GM18870 (cell line): ENCODE data around the gene ECE1.
A peak's percentile ranks its signal among the peaks of the same experiment; 100 is the strongest.
"Not testable (repeated sequence)": the region's sequence is repeated elsewhere in the genome, so short reads cannot be mapped to it uniquely, and the experiment has no call there.

Experiments used
- ATAC-seq: cut with Tn5 transposase; IDR thresholded peaks from one replicate; pipeline ENCODE4 v1.9.1; 2021; ENCODE audit warnings: moderate library complexity; ENCODE audit not compliant: unreplicated experiment

Gene ECE1

GRCh38 chr1:21188235-21188634 is 102.0 kb downstream of the ECE1 start:
- ATAC-seq = no peak

DNA sequence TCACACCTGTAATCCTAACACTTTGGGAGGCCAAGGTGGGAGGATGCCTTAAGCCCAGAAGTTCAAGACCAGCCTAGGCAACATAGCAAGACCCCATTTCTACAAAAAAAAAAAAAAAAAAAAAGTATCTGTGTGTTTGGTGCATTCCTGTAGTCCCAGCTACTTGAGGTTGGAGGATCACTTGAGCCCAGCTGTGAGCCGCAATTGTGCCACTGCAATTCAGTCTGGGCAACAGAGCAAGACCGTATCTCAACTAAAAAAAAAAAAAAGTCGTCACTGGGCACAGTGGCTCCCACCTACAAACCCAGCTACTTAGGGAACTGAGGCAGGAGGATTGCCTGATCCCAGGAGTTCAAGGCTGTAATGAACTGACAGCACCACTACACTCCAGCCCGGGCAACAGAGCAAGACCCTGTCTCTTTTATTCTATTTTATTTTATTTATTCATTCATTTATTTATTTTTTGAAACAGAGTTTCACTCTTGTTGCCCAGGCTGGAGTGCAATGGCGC is 105.0 kb downstream of the ECE1 start:
- no peak for ATAC-seq

GRCh38 chr1:21184276-21184675 is 106.0 kb downstream of the ECE1 start:
- ATAC-seq = no peak

DNA sequence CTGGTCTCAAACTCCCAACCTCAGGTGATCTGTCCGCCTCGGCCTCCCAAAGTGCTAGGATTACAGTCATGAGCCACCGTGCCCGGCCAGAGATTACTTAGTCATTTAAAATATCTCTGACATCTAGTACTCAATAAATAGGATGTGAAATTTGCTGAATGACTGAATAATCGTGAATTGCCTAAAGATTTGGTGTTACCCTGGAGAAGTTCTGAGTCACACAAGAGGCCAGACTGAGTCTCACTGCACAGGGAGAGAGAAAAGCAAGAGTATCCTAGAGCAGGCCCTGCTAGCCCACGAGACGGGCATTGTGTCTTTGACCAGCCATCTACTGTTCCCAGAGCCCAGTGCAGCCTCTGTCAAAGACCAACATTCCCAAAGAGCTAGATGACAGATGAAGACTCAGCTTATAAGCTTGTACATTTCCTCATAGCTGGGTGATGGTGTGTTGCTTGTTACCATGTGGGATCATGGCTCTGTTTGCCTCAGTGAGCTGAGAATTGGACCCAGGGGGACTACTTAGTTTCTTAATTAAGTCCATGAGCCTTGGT is 108.0 kb downstream of the ECE1 start:
- ATAC-seq = no peak

DNA sequence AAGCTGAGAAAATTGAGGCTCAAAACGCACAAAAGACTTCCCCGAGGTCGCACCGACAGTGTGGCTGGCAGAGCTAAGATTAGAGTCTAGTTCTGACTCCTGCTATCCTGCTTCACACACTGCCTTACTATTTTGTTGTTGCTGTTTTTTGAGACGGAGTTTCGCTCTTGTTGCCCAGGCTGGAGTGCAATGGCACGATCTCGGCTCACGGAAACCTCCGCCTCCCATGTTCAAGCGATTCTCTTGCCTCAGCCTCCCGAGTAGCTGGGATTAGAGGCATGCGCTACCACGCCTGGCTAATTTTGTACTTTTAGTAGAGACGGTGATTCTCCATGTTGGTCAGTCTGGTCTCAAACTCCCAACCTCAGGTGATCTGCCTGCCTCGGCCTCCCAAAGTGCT is 112.0 kb downstream of the ECE1 start:
- ATAC-seq = not testable (repeated sequence)

DNA sequence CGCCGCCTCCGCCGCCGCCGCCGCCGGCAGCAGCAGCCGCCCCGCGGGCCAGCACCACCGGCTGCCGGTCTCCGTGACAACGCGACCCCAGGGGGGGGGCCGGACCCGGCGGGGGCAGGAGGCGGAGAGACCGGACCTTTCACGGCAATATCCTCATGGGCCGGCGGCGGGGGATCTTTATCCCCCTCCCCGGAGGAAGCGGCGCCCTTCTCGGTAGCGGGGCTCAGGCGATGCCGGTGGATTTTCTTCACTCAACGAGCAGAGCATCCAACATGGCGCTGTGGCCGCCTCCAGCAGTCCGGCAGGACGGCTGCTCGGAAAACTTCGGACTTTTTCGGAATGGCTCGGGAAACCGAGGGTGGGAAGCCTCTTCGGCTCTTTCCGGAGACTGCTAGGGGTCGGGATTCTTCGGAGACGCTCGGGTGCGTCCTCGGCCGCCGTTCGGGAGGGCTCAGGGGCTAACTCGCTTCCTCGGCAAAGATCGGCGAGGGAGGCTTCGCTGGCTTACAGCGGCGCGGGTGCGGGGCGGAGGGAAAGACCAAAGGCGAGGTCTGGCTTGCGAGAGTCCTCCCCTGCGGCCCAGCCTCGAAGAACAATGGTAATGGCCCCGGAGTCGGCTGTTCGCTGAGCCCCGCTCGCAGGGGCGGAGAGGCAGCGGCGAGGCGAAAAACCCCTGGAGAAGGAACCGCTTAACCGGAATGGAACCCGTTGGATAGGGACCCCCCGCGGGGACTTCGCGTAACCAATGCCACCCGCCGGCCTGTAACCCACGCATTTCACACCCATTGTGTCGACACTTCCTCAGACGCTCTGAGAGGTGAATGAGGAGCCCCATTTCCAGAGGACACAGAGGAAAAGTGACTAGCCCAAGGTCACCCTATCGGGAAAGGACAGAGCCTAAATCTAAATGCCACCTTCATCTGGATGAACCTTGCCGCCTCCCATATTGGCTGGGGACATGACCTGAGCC is 113.4 kb downstream of the ECE1 start, which contains the start of gene EIF4G3:
Gene EIF4G3, minus strand, starts transcription at position 312 of the 970 bp plus-strand sequence. CDS start 174,155 bp downstream, outside the sequence.
- ATAC-seq = peak; percentile 94

DNA sequence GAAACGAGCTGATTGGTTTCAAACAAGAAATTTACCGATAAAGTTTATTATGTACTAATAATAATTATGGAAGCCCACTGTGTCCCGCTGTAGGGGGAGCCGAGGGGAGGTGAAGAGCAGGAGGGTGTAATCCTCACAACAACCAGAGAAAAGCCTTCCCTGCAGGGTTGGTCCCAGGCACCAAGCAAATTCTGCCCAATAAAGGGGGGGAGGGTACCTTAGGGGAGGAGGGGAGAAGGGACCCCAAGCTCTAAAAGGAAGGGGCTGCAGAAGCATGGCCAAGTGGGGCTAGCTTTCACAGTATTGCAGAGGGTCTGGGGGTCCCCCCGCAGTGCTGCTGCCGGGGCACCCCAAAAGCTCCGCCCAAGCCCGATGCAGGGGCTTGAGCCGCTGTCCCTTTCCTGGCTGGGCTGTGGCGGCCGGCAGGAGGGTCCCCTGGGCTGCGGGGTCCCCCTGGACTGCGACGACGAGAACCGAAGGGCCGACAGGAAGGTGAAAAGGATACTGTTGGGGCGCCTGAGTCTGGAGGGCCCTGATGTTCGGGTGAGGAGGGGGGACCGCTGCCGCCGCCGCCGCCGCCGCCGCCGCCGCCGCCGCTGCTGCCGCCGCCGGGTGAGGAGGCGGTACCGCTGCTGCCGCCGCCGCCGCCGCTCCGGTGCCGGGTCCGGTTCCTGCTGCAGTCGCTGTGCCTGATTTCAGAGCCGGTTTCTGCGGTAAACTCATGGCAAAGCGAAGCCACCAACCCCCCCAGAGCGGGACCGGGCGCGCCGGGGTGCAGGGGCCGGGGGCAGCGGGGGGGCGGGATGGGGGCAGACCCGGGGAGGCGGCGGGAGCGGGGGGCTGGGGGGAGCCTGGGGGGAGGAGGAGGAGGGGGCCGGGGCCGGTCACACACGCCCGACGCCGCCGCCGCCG is 114.3 kb downstream of the ECE1 start:
- ATAC-seq = no peak

DNA sequence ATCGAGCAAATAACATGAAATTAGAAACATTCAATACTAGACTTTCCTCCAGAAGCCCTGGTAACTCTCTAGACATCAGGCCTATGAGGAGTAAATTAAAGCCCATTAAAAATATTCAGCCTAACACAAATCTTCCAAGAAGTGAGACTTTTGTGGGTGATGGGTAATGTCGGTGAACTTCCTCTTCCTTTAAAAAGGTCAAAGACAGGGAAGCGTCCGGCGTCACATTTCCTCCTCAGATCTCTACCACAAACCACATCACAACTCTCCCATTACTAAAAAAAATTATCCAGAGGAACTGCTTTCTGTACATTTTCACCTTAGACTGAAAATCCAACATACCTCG is 115.0 kb downstream of the ECE1 start:
- no peak for ATAC-seq

GRCh38 chr1:21174654-21175323 is 115.5 kb downstream of the ECE1 start:
- ATAC-seq = no peak

DNA sequence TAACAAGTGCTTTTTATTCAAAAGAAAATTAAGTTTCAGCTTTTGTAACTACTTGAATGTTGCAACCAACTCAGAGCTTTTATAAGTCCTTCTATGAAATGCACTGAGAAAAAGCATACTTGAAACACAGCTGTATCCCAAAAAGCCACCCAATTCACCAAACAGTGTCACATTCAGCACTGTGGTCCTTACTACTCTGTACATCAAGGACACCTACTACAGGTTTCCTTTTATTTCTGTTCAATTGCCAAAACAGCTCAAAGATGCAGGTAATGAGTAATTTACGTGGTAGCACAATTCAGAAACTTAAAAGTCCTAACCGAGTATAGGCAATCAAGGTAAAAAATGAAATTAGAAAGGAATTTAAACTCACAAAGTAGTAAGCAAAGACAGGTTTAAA is 116.0 kb downstream of the ECE1 start:
- no peak for ATAC-seq

GRCh38 chr1:21173096-21173495 is 117.2 kb downstream of the ECE1 start:
- not testable (repeated sequence) for ATAC-seq

DNA sequence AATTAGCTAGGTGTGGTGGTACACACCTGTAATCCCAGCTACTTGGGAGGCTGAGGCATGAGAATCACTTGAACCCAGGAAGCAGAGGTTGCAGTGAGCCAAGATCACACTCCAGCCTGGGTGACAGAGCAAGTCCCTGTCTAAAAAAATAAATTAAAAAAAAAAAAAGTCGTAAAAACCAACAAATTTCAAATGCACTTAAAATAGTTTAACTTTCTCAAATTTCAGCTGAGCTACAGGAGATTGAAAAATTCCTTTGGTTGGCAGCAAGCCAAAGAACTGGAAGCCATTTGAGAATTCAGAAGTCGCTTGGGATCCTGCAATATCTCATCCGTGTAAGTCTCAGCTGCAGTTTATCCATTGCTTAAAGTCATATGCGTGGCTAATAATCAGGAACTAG is 119.4 kb downstream of the ECE1 start:
- not testable (repeated sequence) for ATAC-seq

GRCh38 chr1:21168444-21168843 is 121.8 kb downstream of the ECE1 start:
- no peak for ATAC-seq
